DND-41 (cell line): ENCODE measurements around the gene HCRTR1.

Experiments
- ATAC-seq: fragments of 200-7000 bp; cut with Tn5 transposase; 3 replicates; pipeline ENCODE4 v1.9.1; 2021; ENCODE audit warnings: low read depth; ENCODE audit not compliant: insufficient read depth
- DNase-seq: peaks from one replicate; pipeline ENCODE4 v3.0.0-alpha.2; 2020
- H2AFZ ChIP-seq: 2 replicates; pipeline ENCODE4 v1.6.0; 2012; ENCODE audit warnings: low read depth, low read length
- H3K27ac ChIP-seq: 2 replicates; pipeline ENCODE4 v1.5.1; 2012; ENCODE audit warnings: low read length, inconsistent platforms
- H3K27me3 ChIP-seq: fragments of 200-600 bp; sonication (generic); 2 replicates; pipeline ENCODE4 v1.6.0; 2012; ENCODE audit warnings: low read length, mild to moderate bottlenecking, inconsistent platforms; ENCODE audit not compliant: insufficient read depth, poor library complexity
- H3K36me3 ChIP-seq: 2 replicates; pipeline ENCODE4 v1.5.1; 2012; ENCODE audit warnings: low read length, inconsistent platforms; ENCODE audit not compliant: insufficient read depth
- H3K4me1 ChIP-seq: 2 replicates; pipeline ENCODE4 v1.5.1; 2012; ENCODE audit warnings: mild to moderate bottlenecking, low read length; ENCODE audit not compliant: insufficient read depth
- H3K4me2 ChIP-seq: 2 replicates; pipeline ENCODE4 v1.6.0; 2012; ENCODE audit warnings: mild to moderate bottlenecking, moderate library complexity, low read length, inconsistent platforms; ENCODE audit not compliant: insufficient read depth
- H3K4me3 ChIP-seq, 2 experiments: fragments of 200-600 bp in 1 of 2; shearing (Covaris generic) in 1 of 2; 2 replicates each; pipeline ENCODE4 v1.5.1; 2012 to 2016; ENCODE audit warnings: inconsistent platforms in 2 of 2, low read length in 2 of 2, mild to moderate bottlenecking in 2 of 2, low read depth in 1 of 2, moderate library complexity in 1 of 2
- H3K79me2 ChIP-seq: 2 replicates; pipeline ENCODE4 v1.6.0; 2012; ENCODE audit warnings: low read length, inconsistent platforms; ENCODE audit not compliant: insufficient read depth
- H3K9ac ChIP-seq: 2 replicates; pipeline ENCODE4 v1.6.0; 2012; ENCODE audit warnings: low read depth, mild to moderate bottlenecking, inconsistent platforms, low read length, moderate library complexity
- H3K9me3 ChIP-seq: 2 replicates; pipeline ENCODE4 v1.5.1; 2012; ENCODE audit warnings: low read length, moderate library complexity, mild to moderate bottlenecking, inconsistent platforms; ENCODE audit not compliant: insufficient read depth, severe bottlenecking
- H4K20me1 ChIP-seq: 2 replicates; pipeline ENCODE4 v1.6.0; 2012; ENCODE audit warnings: low read length; ENCODE audit not compliant: insufficient read depth
- EZH2 ChIP-seq: IDR thresholded peaks from 3 replicates; pipeline ENCODE4 v1.6.1; 2012; ENCODE audit warnings: borderline replicate concordance, low read depth, mild to moderate bottlenecking, moderate library complexity, low read length, inconsistent platforms; ENCODE audit not compliant: severe bottlenecking
- TF ChIP-seq, protein P1 (sequence below): IDR thresholded peaks from 2 replicates; pipeline ENCODE4 v1.5.1; 2012; ENCODE audit warnings: borderline replicate concordance, low read length, moderate library complexity, mild to moderate bottlenecking; ENCODE audit not compliant: poor library complexity, severe bottlenecking; ENCODE audit errors: extremely low read depth

The HCRTR1 gene

GRCh38 chr1:31595836-31596736, 21.4 kb upstream of the HCRTR1 start:
- Histone ChIP-seq H4K20me1 (peaks cover 4% of the 10 kb centered on the region; the same call in 1 of the 2 replicates), H3K36me3 (no peaks in the 10 kb centered on the region), H3K4me2 (no peak overlapping the region), H3K27me3 (no peaks in the 10 kb centered on the region), H3K27ac (no peak overlapping the region), H3K9me3 (no peaks in the 10 kb centered on the region), H2AFZ (no peak overlapping the region), H3K4me3 (no peak overlapping the region), H3K79me2 (no peaks in the 10 kb centered on the region), H3K9ac (no peak overlapping the region), H3K4me1 (no peaks in the 10 kb centered on the region)
- DNase-seq (no peak), ATAC-seq (no peak)
- TF ChIP-seq EZH2, result no peak
- TF ChIP-seq, protein P1, sequence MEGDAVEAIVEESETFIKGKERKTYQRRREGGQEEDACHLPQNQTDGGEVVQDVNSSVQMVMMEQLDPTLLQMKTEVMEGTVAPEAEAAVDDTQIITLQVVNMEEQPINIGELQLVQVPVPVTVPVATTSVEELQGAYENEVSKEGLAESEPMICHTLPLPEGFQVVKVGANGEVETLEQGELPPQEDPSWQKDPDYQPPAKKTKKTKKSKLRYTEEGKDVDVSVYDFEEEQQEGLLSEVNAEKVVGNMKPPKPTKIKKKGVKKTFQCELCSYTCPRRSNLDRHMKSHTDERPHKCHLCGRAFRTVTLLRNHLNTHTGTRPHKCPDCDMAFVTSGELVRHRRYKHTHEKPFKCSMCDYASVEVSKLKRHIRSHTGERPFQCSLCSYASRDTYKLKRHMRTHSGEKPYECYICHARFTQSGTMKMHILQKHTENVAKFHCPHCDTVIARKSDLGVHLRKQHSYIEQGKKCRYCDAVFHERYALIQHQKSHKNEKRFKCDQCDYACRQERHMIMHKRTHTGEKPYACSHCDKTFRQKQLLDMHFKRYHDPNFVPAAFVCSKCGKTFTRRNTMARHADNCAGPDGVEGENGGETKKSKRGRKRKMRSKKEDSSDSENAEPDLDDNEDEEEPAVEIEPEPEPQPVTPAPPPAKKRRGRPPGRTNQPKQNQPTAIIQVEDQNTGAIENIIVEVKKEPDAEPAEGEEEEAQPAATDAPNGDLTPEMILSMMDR, result no peak

DNA sequence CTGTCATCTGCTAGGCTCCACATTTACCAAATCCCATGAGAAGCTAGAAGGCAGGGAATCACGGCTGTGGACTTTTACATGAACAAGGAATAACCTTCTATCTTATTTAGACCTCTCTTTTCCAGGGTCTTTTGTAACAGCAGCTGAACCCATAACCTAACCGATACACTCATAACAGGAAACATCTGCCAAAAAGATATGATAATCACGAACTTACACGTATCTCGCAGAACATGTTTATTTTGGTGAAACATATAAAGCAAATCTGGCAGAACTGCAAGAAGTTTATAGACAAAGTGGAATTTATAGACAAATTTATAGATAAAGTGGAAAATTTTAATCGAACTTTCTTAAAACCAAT, 20.8 kb upstream of the HCRTR1 start:
- Histone ChIP-seq H3K79me2 (no peaks in the 10 kb centered on the region), H3K9ac (no peak overlapping the region), H3K27me3 (peaks cover 5% of the 10 kb centered on the region), H3K9me3 (no peaks in the 10 kb centered on the region), H3K4me3 (no peak overlapping the region), H3K4me2 (no peak overlapping the region), H3K27ac (no peak overlapping the region), H4K20me1 (peaks cover 4% of the 10 kb centered on the region; the same call in 1 of the 2 replicates), H3K4me1 (no peaks in the 10 kb centered on the region), H2AFZ (no peak overlapping the region), H3K36me3 (no peaks in the 10 kb centered on the region)
- DNase-seq (no peak), ATAC-seq (no peak)
- no peak for TF ChIP-seq EZH2
- TF ChIP-seq, protein P1, result no peak

GRCh38 chr1:31598980-31599379, 18.5 kb upstream of the HCRTR1 start:
- H3K36me3 ChIP-seq, result no peaks in the 10 kb centered on the region
- no peak for ATAC-seq
- no peak overlapping the region for H3K4me3 ChIP-seq
- no peaks in the 10 kb centered on the region for H3K79me2 ChIP-seq
- H3K9ac ChIP-seq, result no peak overlapping the region
- no peak overlapping the region for H2AFZ ChIP-seq
- no peak overlapping the region for H3K27ac ChIP-seq
- TF ChIP-seq, protein P1, result no peak
- no peak for TF ChIP-seq EZH2
- no peaks in the 10 kb centered on the region for H3K9me3 ChIP-seq
- no peak for DNase-seq
- no peaks in the 10 kb centered on the region for H3K4me1 ChIP-seq
- H3K27me3 ChIP-seq, result peaks cover 8% of the 10 kb centered on the region
- no peak overlapping the region for H3K4me2 ChIP-seq
- H4K20me1 ChIP-seq, result peaks cover 2% of the 10 kb centered on the region; the same call in 1 of the 2 replicates
